Measurements from ENCODE around the gene STX18. TPM values are rescaled to one million over a fixed set of nuclear protein-coding genes. Genes with fewer than 3 reads are reported as not detected.
A peak's percentile ranks its signal among the peaks of the same experiment; 100 is the strongest.

The STX18 gene
- total RNA-seq, 2 donors from 2014 or later: 24.1 to 33.5 TPM

DNA sequence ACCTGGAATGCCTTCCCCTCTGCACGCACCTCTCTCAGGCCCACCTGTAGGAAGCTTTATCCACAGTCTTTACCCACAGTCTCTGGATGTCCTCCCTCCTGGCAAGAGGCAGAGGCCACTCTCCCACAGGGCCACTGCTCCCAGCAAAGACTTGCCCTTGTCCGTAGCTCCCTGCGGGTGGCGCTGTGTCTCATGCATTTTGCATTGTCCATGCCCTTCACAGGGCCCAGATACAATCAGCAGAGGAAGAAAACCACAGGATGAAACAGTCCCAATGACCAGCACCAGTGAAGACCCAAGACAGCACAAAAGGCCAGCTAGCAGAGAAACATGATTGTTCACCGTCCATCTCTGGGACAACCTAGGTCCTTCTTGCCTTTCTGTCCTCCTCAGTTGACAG, 157.0 kb downstream of the STX18 start:
- no peak for DNase-seq (ENCODE audit: low spot score)
- intact Hi-C loops (cut with DNase I): no loop called here
- peaks cover 2% of the 10 kb centered on the region for H3K27me3 ChIP-seq (replicated peaks; ENCODE audit: insufficient read depth)

DNA sequence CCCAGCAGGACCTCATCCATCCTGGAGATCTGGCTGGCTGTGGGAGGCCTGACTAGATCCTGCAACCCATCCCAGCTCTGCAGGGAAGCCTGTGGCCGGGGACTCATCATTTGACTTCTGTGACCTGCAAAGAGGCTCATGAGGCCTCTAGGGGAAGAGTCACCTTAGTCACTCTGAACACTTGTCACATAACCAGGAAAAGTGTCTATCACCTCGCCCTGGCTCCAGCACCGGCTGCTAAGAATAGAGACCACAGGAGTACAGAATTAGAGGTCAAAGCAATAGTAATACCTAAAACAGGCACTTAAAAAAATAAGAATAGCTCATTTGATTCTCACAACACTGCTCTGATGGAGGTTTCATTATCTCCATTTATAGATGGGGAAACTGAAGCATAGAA, 158.8 kb downstream of the STX18 start:
- Histone ChIP-seq H3K27ac (no peak overlapping the region), H3K4me3 (no peak overlapping the region), H3K27me3 (replicated peaks; ENCODE audit: insufficient read depth) (peaks cover 2% of the 10 kb centered on the region), H3K36me3 (no peaks in the 10 kb centered on the region), H3K9me3 (no peaks in the 10 kb centered on the region), H3K4me1 (replicated peaks) (no peaks in the 10 kb centered on the region)
- 80% methylated on average over 3 of the region's 3 CpGs for WGBS
- no peak for DNase-seq (ENCODE audit: low spot score)
- TF ChIP-seq CTCF (IDR thresholded peaks at IDR 0.05) (no peak), POLR2A (IDR thresholded peaks at IDR 0.05) (no peak), POLR2AphosphoS5 (IDR thresholded peaks at IDR 0.05) (no peak)
- intact Hi-C loops (cut with DNase I): no loop called here

More for the DNA sequence above, 157.0 kb downstream of the STX18 start:
- 51% methylated on average over 5 of the region's 5 CpGs for WGBS
- no peaks in the 10 kb centered on the region for H3K9me3 ChIP-seq
- no peaks in the 10 kb centered on the region for H3K4me1 ChIP-seq (replicated peaks)
- no peak overlapping the region for H3K4me3 ChIP-seq
- no peaks in the 10 kb centered on the region for H3K36me3 ChIP-seq
- TF ChIP-seq POLR2A (IDR thresholded peaks at IDR 0.05): no peak
- peak in 1 of 4 experiments; percentile 19 for TF ChIP-seq CTCF (IDR thresholded peaks at IDR 0.05)
- no peak overlapping the region for H3K27ac ChIP-seq

DNA sequence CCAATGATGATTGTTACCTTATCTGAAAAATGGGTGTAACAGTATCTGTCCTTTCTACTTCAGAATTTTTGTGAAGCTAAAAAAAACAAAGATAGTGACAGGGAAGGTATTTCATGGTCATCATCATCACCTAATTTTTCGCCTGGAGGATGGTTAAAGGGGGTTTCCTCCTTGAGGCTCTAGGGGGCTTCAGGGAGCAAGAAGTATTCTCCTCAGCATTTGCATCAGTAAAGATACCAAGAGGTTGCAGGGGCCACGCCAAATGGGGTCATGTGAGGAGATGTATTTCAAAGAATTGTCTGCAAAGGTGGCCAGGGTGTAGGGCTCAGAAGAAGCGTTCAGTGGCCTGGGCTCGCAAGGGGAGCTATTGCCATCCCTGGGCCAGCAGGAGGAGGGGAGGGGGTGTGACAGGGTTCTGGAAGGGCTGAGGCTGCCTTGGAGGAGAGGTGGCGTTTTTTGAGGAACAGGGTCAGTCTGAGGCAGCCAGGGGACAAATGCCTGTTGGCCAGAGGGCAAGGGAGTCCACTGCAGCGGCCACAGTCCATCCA, 162.2 kb downstream of the STX18 start:
- peaks cover 2% of the 10 kb centered on the region for H3K27me3 ChIP-seq (replicated peaks; ENCODE audit: insufficient read depth)
- 50% methylated on average over 6 of the region's 6 CpGs for WGBS
- H3K4me3 ChIP-seq: no peak overlapping the region
- TF ChIP-seq POLR2A (IDR thresholded peaks at IDR 0.05) (no peak), CTCF (IDR thresholded peaks at IDR 0.05) (no peak), POLR2AphosphoS5 (IDR thresholded peaks at IDR 0.05) (no peak)
- no peak overlapping the region for H3K27ac ChIP-seq
- H3K36me3 ChIP-seq: no peaks in the 10 kb centered on the region
- no peak for DNase-seq (ENCODE audit: low spot score)
- no peaks in the 10 kb centered on the region for H3K9me3 ChIP-seq
- no peaks in the 10 kb centered on the region for H3K4me1 ChIP-seq (replicated peaks)
- intact Hi-C loops (cut with DNase I): no loop called here

DNA sequence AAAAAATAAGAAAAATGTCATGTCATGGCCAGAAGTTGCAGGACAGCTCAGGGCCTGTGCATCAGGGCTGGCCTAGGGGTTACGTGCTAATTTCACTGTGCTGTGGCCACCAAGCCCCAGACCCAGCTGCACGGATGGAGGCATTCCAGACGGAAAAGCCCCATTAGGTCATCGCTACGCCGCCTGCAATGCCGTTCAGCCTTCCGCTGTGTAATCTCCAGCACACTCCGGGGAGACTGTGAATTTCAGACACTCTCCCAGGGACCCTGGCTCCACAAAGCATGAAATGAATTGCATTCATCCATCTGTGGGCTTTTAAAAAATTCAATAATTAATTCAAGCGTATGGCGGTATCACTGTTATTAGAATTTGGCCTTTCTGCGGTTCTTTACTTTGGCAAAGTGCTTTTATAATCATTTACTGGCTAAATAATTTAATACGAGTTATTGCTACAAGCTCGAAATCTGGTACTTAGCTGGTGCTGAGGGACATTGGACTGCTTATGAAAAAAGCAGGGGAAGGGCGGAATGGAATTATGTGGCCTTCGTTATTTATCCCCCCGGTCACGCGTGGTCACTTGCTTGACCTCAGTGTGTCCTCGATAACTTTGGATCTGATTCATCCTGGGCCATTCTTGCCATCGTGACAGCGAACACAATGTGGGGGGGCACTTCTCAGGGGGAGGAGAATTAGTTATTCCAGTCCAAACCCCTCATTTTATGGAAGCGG, 164.0 kb downstream of the STX18 start:
- no peaks in the 10 kb centered on the region for H3K9me3 ChIP-seq
- no peaks in the 10 kb centered on the region for H3K36me3 ChIP-seq
- TF ChIP-seq POLR2AphosphoS5 (IDR thresholded peaks at IDR 0.05) (no peak), POLR2A (IDR thresholded peaks at IDR 0.05) (no peak), CTCF (IDR thresholded peaks at IDR 0.05) (no peak)
- no peaks in the 10 kb centered on the region for H3K4me1 ChIP-seq (replicated peaks)
- no peaks in the 10 kb centered on the region for H3K27me3 ChIP-seq (replicated peaks; ENCODE audit: insufficient read depth)
- no peak overlapping the region for H3K27ac ChIP-seq
- 82% methylated on average over 23 of the region's 23 CpGs for WGBS
- no peak for DNase-seq (ENCODE audit: low spot score)
- H3K4me3 ChIP-seq: no peak overlapping the region
- intact Hi-C loops (cut with DNase I): no loop called here

- intact Hi-C loops (cut with DNase I): no loop called here
- Histone ChIP-seq H3K9me3 (no peaks in the 10 kb centered on the region), H3K4me3 (no peak overlapping the region), H3K27me3 (replicated peaks; ENCODE audit: insufficient read depth) (no peaks in the 10 kb centered on the region), H3K27ac (no peak overlapping the region), H3K36me3 (no peaks in the 10 kb centered on the region), H3K4me1 (replicated peaks) (no peaks in the 10 kb centered on the region)
- TF ChIP-seq POLR2AphosphoS5 (IDR thresholded peaks at IDR 0.05) (no peak), POLR2A (IDR thresholded peaks at IDR 0.05) (no peak), CTCF (IDR thresholded peaks at IDR 0.05) (no peak)
- DNase-seq (ENCODE audit: low spot score): no peak
- WGBS: 81% methylated on average over 12 of the region's 12 CpGs
Measured at GRCh38 chr4:4377191-4377590, 164.7 kb downstream of the STX18 start.

Measured in prostate gland (tissue), 2 donors.